T-helper 1 cell treated with Interleukin-12 subunit alpha and Interleukin-12 subunit beta and Interleukin-4 antibody, amounts not matched to agents 30 μg/mL and 1 μg/mL, for 36 hours (primary cell): ENCODE data around the gene B4GALT5.

ENCODE experiments used
- H3K27ac Mint-ChIP-seq: one replicate; pipeline ENCODE4 v1.8.0; 2021; ENCODE audit warnings: mild to moderate bottlenecking, mixed read lengths
- H3K27me3 Mint-ChIP-seq: one replicate; pipeline ENCODE4 v1.8.0; 2021; ENCODE audit warnings: low read depth, mixed read lengths
- H3K36me3 Mint-ChIP-seq: one replicate; pipeline ENCODE4 v1.8.0; 2021; ENCODE audit warnings: low read depth, mixed read lengths
- H3K4me1 Mint-ChIP-seq: one replicate; pipeline ENCODE4 v1.8.0; 2021; ENCODE audit warnings: low read depth, mixed read lengths
- H3K4me3 Mint-ChIP-seq: one replicate; pipeline ENCODE4 v1.8.0; 2021; ENCODE audit warnings: mild to moderate bottlenecking, moderate library complexity, mixed read lengths
- H3K9me3 Mint-ChIP-seq: one replicate; pipeline ENCODE4 v1.8.0; 2021; ENCODE audit warnings: mixed read lengths

The B4GALT5 gene

DNA sequence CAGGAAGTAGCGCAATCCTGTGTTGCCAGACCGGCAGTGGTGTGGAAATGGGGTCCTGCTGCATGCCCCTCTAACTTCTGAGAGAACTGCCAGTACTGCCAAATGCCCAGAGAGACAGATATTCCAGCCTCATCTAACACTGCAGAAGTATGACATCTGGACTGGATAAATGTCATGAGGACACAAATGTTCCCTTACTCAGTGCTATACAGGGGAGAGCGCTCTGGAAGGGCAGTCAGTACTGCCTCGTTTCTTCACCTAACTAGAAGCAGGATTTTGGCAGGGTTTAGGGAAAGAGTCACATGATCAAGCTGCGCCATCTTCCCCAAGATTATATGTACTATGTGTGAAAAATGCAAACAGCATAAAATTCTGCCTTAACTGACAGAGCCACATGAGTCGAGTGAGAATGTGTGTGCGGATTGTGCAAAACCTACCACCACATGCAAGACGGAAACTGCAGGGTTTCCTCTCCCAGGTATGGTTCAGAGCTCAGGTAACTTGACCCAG is 59.7 kb downstream of the B4GALT5 start:
- Mint-ChIP-seq H3K9me3 (no peaks in the 10 kb centered on the region), H3K36me3 (peaks cover 26% of the 10 kb centered on the region), H3K27me3 (no peaks in the 10 kb centered on the region), H3K4me3 (no peak overlapping the region), H3K27ac (no peak overlapping the region), H3K4me1 (peaks cover 17% of the 10 kb centered on the region)

DNA sequence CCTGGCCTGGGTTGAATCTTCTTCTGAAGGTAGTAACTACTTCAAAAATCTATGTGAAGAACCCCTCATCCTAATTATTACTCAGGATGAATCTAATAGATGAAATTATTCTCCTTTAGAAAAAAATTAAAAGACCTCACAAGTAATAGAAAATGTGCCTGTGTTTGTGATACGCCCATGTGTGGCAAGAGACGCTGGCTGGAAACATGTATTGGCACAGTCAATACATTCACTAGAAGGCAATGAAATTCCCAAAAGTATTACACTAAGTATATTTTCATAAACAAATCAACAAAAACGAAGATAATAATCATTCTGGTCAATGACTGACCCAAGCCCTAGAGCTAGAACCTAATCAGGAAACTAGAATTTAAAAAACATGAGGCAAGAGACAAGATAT is 64.0 kb downstream of the B4GALT5 start:
- Mint-ChIP-seq H3K4me3 (no peak overlapping the region), H3K27me3 (no peaks in the 10 kb centered on the region), H3K27ac (no peak overlapping the region), H3K36me3 (peaks cover 34% of the 10 kb centered on the region), H3K4me1 (peaks cover 4% of the 10 kb centered on the region), H3K9me3 (no peaks in the 10 kb centered on the region)

DNA sequence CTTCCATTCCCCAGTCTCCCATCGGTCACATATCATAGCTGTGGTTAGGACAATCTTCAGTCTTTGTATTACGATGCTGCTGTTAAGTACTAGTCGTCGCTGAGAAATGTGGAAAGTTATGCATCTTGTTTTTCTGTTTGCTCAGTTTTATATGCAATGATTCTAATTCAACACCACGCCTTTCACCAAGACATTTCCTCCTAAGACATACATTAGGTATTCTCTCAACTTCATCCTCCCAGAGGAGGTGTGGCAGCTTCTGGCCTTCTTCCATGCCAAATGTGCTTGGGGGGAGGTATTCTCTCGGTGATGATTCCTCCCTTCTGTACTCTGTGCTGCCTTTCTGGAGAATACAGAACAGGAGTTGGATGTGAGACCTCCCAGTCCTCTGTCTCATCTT is 66.1 kb downstream of the B4GALT5 start:
- no peaks in the 10 kb centered on the region for H3K27me3 Mint-ChIP-seq
- H3K27ac Mint-ChIP-seq, result no peak overlapping the region
- peaks cover 21% of the 10 kb centered on the region for H3K36me3 Mint-ChIP-seq
- H3K4me1 Mint-ChIP-seq, result peaks cover 4% of the 10 kb centered on the region
- no peaks in the 10 kb centered on the region for H3K9me3 Mint-ChIP-seq
- no peak overlapping the region for H3K4me3 Mint-ChIP-seq

- Mint-ChIP-seq H3K27me3 (no peaks in the 10 kb centered on the region), H3K36me3 (peaks cover 30% of the 10 kb centered on the region)
Measured at GRCh38 chr20:49646528-49646927, 67.2 kb downstream of the B4GALT5 start.

GRCh38 chr20:49646126-49646525 is 67.6 kb downstream of the B4GALT5 start:
- H3K4me1 Mint-ChIP-seq, result peaks cover 19% of the 10 kb centered on the region
- peaks cover 34% of the 10 kb centered on the region for H3K36me3 Mint-ChIP-seq
- H3K27me3 Mint-ChIP-seq, result no peaks in the 10 kb centered on the region
- H3K27ac Mint-ChIP-seq, result no peak overlapping the region
- no peak overlapping the region for H3K4me3 Mint-ChIP-seq
- H3K9me3 Mint-ChIP-seq, result no peaks in the 10 kb centered on the region

More at GRCh38 chr20:49646528-49646927, 67.2 kb downstream of the B4GALT5 start:
- Mint-ChIP-seq H3K4me1 (peaks cover 15% of the 10 kb centered on the region), H3K4me3 (no peak overlapping the region), H3K9me3 (no peaks in the 10 kb centered on the region), H3K27ac (no peak overlapping the region)

DNA sequence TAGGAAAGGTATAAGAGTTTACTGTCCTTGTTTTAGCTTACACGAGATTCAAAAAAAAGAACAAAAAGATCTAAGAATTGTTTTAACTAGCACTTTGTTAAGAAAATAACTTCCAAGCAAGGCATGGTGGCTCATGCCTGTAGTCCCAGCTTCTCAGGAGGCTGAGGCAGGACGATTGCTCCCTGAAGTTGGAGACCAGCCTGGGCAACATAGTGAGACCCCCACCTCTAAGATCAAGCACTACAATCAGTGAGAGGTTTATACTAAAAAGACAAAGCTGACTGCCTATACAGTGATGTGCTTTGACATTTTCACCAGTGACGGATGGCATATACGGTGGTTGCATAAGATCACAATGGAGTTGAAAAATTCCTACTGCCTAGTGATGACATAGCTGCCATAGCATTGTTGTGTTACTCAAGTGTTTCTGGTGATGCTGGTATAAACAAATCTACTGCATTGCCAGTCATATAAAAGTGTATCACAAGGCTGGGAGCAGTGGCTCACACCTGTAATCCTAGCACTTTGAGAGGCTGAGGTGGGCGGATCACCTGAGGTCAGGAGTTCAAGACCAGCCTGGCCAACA is 68.6 kb downstream of the B4GALT5 start:
- Mint-ChIP-seq H3K36me3 (peaks cover 41% of the 10 kb centered on the region), H3K9me3 (no peaks in the 10 kb centered on the region), H3K27me3 (no peaks in the 10 kb centered on the region), H3K4me3 (no peak overlapping the region), H3K4me1 (peaks cover 19% of the 10 kb centered on the region), H3K27ac (no peak overlapping the region)

- H3K27ac Mint-ChIP-seq, result peak overlapping the region; percentile 77
- H3K9me3 Mint-ChIP-seq, result no peaks in the 10 kb centered on the region
- H3K4me3 Mint-ChIP-seq, result no peak overlapping the region
- H3K27me3 Mint-ChIP-seq, result no peaks in the 10 kb centered on the region
- peaks cover 41% of the 10 kb centered on the region for H3K36me3 Mint-ChIP-seq
- peaks cover 16% of the 10 kb centered on the region for H3K4me1 Mint-ChIP-seq
Measured at GRCh38 chr20:49642816-49643215, 70.9 kb downstream of the B4GALT5 start.

DNA sequence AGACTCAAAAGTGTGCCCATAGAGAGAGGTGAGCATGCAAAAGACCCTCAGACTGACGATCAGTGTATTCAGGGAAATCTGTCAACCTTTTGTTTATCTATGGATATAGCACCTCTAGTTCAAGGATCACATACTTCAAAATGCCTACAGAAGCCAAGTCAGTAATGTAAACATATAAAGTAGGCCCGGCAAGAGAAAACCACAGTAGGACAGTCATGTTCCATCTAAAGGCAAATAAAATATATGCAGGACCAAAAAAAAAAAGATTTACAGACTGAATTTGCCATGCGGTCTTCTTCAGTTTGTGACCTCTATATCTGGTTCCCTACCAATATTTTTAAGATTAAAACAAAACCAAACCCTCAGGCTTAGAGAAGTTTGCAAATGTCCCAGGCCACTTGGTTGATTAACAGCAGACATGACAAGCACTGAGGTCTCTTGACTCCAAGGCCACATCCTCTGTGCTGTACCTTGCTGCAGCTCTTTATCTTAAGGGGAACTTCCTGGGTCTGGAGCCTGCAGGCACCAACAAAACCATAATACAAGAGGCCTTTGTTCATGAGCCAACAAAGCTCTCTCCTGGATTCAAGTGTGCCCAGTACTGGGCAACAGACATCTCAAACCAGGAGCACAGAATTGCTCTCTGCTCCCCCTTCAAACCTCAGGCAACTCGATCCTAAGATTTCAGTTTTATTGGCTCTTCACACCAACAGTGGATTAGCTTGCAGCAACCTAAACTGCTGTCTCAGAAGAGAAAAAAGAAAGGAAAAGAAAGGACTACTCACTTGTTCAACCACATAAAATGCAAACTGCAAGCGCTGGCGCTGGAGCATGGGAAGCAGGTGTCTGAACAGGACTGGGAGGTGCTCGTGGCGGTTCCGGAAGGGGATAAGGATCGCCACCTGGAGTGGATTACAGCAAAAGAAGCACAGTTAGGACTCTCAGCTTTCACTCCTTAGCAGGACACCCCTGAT is 71.7 kb downstream of the B4GALT5 start:
- H3K27ac Mint-ChIP-seq, result peak overlapping the region; percentile 77
- peaks cover 41% of the 10 kb centered on the region for H3K36me3 Mint-ChIP-seq
- H3K9me3 Mint-ChIP-seq, result no peaks in the 10 kb centered on the region
- H3K4me3 Mint-ChIP-seq, result no peak overlapping the region
- H3K4me1 Mint-ChIP-seq, result peaks cover 15% of the 10 kb centered on the region
- H3K27me3 Mint-ChIP-seq, result no peaks in the 10 kb centered on the region

DNA sequence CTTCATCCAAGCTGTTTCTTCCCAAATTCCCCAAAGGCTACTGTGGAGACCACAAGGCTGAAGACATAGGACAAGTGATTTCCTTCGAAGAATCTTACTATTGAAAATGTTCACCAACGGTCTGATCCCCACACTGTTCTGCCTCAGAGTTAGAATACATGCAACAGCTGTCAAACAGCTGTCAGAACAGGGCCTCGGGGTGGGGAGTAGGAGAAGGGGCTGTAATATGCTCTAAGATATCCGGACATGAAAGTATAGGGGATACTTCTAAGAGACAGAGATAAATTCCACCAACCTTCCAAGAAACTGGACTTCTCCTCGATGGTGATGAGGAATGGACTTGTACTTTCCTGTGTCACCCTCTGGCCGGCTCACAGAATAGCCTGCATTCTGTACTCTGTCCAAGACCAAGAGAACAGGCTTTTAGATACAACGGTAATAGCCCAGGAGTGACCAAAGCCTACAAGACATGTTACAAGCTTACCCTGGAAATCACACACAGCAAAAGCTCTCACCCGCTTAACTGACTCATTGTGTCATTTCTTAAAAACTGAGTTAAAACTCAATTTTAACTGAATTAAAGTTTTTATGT is 76.5 kb downstream of the B4GALT5 start:
- H3K27me3 Mint-ChIP-seq, result no peaks in the 10 kb centered on the region
- H3K9me3 Mint-ChIP-seq, result no peaks in the 10 kb centered on the region
- no peak overlapping the region for H3K4me3 Mint-ChIP-seq
- peaks cover 21% of the 10 kb centered on the region for H3K4me1 Mint-ChIP-seq
- peaks cover 53% of the 10 kb centered on the region for H3K36me3 Mint-ChIP-seq
- no peak overlapping the region for H3K27ac Mint-ChIP-seq

DNA sequence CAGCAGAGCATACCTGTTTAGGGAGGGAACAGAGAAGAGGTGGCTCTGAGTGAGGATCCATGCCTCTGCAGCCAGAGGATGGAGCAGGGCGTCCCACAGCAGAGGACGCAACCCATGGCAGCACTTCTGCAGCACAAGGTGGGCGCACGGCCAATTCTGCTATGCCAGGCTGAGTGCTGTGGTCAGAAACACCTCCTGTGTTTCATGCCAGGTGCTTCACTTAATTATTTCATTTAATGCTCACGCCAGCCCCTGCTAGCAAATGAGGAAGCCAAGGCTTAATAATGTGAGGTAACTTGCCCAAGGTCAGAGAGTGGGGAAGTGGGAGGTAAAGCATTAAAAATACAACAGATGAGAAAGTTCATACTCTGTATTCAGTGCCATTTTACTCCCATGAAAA is 77.2 kb downstream of the B4GALT5 start:
- Mint-ChIP-seq H3K4me1 (peaks cover 17% of the 10 kb centered on the region), H3K27me3 (no peaks in the 10 kb centered on the region), H3K4me3 (no peak overlapping the region), H3K27ac (no peak overlapping the region), H3K9me3 (no peaks in the 10 kb centered on the region), H3K36me3 (peaks cover 53% of the 10 kb centered on the region)

DNA sequence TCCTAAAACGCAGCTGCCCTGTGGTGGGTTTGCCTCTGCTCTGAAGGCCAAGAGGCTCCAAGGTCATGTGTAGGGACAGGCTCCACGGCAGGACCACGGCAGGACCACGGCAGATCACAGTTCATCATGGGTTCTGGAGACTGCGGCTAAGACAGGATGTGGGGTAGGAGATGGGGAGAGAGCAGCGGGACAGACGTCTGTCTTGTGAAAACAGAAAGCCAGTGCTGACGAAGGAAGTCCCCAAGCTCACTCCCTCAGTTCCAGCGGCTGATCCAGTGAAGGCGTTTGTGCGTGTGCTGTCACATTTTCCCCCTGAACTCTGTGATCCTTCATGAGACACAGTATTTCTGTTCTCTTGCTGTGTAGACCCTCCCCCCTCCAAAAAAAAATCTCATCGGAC is 77.8 kb downstream of the B4GALT5 start:
- no peaks in the 10 kb centered on the region for H3K27me3 Mint-ChIP-seq
- no peaks in the 10 kb centered on the region for H3K9me3 Mint-ChIP-seq
- H3K27ac Mint-ChIP-seq, result no peak overlapping the region
- H3K36me3 Mint-ChIP-seq, result peaks cover 50% of the 10 kb centered on the region
- H3K4me1 Mint-ChIP-seq, result peaks cover 19% of the 10 kb centered on the region
- H3K4me3 Mint-ChIP-seq, result no peak overlapping the region

GRCh38 chr20:49635166-49635565 is 78.5 kb downstream of the B4GALT5 start:
- Mint-ChIP-seq H3K27ac (no peak overlapping the region), H3K4me1 (peaks cover 19% of the 10 kb centered on the region), H3K27me3 (no peaks in the 10 kb centered on the region), H3K4me3 (no peak overlapping the region), H3K9me3 (no peaks in the 10 kb centered on the region), H3K36me3 (peaks cover 46% of the 10 kb centered on the region)

- Mint-ChIP-seq H3K4me1 (peaks cover 19% of the 10 kb centered on the region), H3K27ac (no peak overlapping the region), H3K36me3 (peaks cover 42% of the 10 kb centered on the region), H3K27me3 (no peaks in the 10 kb centered on the region), H3K4me3 (no peak overlapping the region), H3K9me3 (no peaks in the 10 kb centered on the region)
Measured at GRCh38 chr20:49634116-49634515, 79.6 kb downstream of the B4GALT5 start.

DNA sequence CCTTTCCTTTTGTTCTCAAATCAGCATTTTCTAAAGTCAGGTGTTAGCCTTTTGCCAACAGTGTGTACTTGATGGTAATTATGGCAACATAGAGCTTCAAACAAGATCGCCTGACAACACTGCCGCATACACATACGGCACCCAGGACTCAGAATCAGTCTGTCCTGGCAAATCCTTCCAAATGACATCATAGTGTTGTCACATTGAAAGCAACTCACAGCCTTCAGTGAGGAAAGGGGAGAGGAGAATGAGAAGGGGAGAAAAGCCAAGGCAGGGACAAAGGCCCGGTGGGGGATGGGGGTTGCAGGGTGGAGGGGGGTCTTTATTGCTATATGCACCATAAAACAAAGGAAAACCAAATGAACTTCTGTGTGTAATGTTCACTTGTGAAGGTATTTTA is 80.0 kb downstream of the B4GALT5 start:
- H3K4me1 Mint-ChIP-seq, result peaks cover 19% of the 10 kb centered on the region
- H3K4me3 Mint-ChIP-seq, result no peak overlapping the region
- no peaks in the 10 kb centered on the region for H3K9me3 Mint-ChIP-seq
- no peaks in the 10 kb centered on the region for H3K27me3 Mint-ChIP-seq
- no peak overlapping the region for H3K27ac Mint-ChIP-seq
- H3K36me3 Mint-ChIP-seq, result peaks cover 43% of the 10 kb centered on the region
